SKM-1 (cell line): ENCODE results near the gene TMEM131L.

Experiments used
- DNase-seq: peaks from one replicate; lab custom pipeline; 2025; ENCODE audit not compliant: unreplicated experiment; lab: John Stamatoyannopoulos, UW

Gene TMEM131L

GRCh38 chr4:153603258-153603657 lies 137.1 kb downstream of the TMEM131L start:
- no peak for DNase-seq

GRCh38 chr4:153603835-153604234 lies 137.7 kb downstream of the TMEM131L start:
- no peak for DNase-seq

GRCh38 chr4:153609070-153609469 lies 142.9 kb downstream of the TMEM131L start:
- DNase-seq, result peak; percentile 16

GRCh38 chr4:153610623-153611376 lies 144.6 kb downstream of the TMEM131L start:
- DNase-seq, result no peak

- no peak for DNase-seq
Measured at GRCh38 chr4:153611679-153612078, 145.5 kb downstream of the TMEM131L start.

- DNase-seq, result no peak
Measured at GRCh38 chr4:153612878-153613277, 146.7 kb downstream of the TMEM131L start.

GRCh38 chr4:153616006-153616555 lies 149.9 kb downstream of the TMEM131L start:
- DNase-seq, result no peak

- no peak for DNase-seq
Measured at GRCh38 chr4:153618833-153619232, 152.7 kb downstream of the TMEM131L start.

GRCh38 chr4:153619811-153620210 lies 153.7 kb downstream of the TMEM131L start:
- DNase-seq, result no peak

- no peak for DNase-seq
Measured at GRCh38 chr4:153620352-153620751, 154.2 kb downstream of the TMEM131L start.

GRCh38 chr4:153622093-153622492 lies 155.9 kb downstream of the TMEM131L start:
- no peak for DNase-seq

- DNase-seq, result no peak
Measured at GRCh38 chr4:153622778-153623240, 156.6 kb downstream of the TMEM131L start.

- no peak for DNase-seq
Measured at GRCh38 chr4:153623491-153623890, 157.3 kb downstream of the TMEM131L start.

GRCh38 chr4:153628796-153629315 lies 162.7 kb downstream of the TMEM131L start:
- DNase-seq, result no peak

GRCh38 chr4:153629776-153630175 lies 163.6 kb downstream of the TMEM131L start:
- DNase-seq, result no peak

- DNase-seq, result peak; percentile 42
Measured at GRCh38 chr4:153634738-153635353, 168.7 kb downstream of the TMEM131L start.

- no peak for DNase-seq
Measured at GRCh38 chr4:153635846-153636245, 169.7 kb downstream of the TMEM131L start.

- DNase-seq, result no peak
Measured at GRCh38 chr4:153637201-153637600, 171.0 kb downstream of the TMEM131L start.

- DNase-seq, result no peak
Measured at GRCh38 chr4:153638011-153638410, 171.9 kb downstream of the TMEM131L start.

GRCh38 chr4:153638999-153639398 lies 172.8 kb downstream of the TMEM131L start:
- no peak for DNase-seq

GRCh38 chr4:153639833-153640802 lies 174.0 kb downstream of the TMEM131L start:
- no peak for DNase-seq
